ENCODE data around the gene SEC23IP. TPM values are rescaled to one million over a fixed set of nuclear protein-coding genes. Genes with fewer than 3 reads are reported as not detected.

The SEC23IP gene
- polyA plus RNA-seq = 10 to 100 TPM; 41.2 to 57.3 (median 47.2) TPM

GRCh38 chr10:119892188-119893065 is at the start of gene SEC23IP:
Gene SEC23IP, plus strand, starts transcription at chr10:119892730. Its CDS starts 53 bp downstream, at chr10:119892783.
- peaks cover 0 to 3% (median 0%) of the 10 kb centered on the region in 3 donors for H3K36me3 Mint-ChIP-seq
- peak; percentile 85 to 86 (median 86) for DNase-seq
- peaks cover 4 to 6% (median 5%) of the 10 kb centered on the region in 3 donors for H3K27me3 Mint-ChIP-seq (ENCODE audit: low read depth in 3 of 3)
- H3K27ac Mint-ChIP-seq = peak within 1 kb of the TSS; percentile 95 to 99 (median 98)
- peaks cover 52 to 54% of the 10 kb centered on the region in 2 donors for H3K4me1 Mint-ChIP-seq
- peaks cover 0 to 1% (median 0%) of the 10 kb centered on the region in 6 donors for H3K9me3 Mint-ChIP-seq
- peak within 1 kb of the TSS; percentile 97 to 100 (median 99) for H3K4me3 Mint-ChIP-seq

GRCh38 chr10:119845656-119846055 is 46.9 kb upstream of the SEC23IP start:
- Mint-ChIP-seq H3K27me3 (ENCODE audit: low read depth in 3 of 3) (no peaks in the 10 kb centered on the region), H3K27ac (peak overlapping the region in 1 of 6 donors; percentile 61), H3K4me1 (peaks cover 0 to 2% of the 10 kb centered on the region in 2 donors), H3K4me3 (no peak overlapping the region), H3K36me3 (peaks cover 20 to 72% (median 39%) of the 10 kb centered on the region in 3 donors), H3K9me3 (no peaks in the 10 kb centered on the region)
- DNase-seq = no peak

DNA sequence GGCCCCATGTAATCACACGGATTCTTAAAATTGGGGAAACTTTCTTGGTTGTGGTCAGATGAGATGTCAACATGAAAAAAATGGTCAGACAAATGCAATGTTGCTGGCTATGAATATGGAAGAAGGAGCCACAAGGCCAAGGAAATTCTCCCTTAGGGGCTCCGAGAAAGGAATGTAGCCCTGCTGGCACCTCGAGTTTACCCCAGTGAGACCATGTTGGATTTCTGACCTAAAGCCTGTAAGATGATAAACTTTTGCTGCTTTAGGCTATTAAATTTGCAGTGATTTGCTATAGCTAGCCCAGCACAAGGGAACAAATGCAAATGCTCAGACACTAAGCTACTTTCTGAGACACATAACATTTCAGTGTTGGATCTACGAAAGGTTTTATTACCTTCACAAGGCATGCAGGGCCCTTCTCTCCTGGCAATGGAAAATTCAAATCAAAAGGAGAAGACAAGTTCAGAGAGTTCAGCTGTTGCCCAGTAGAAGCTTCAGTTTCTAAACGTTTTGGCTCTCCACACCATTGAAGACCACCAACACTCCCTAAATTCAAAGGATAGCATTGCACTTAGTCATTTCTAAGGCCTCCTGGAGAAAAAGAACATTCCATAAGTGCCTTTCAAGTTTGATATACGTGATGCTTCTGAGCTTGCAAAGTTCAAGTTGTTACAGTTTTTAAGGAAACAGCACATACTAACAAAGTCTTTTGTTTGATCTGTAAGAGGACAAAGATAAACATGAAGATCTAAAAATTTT is 43.3 kb upstream of the SEC23IP start:
- Mint-ChIP-seq H3K27me3 (ENCODE audit: low read depth in 3 of 3) (no peaks in the 10 kb centered on the region), H3K27ac (peak overlapping the region in 1 of 6 donors; percentile 40), H3K36me3 (peaks cover 5 to 59% (median 38%) of the 10 kb centered on the region in 3 donors), H3K9me3 (no peaks in the 10 kb centered on the region), H3K4me1 (peaks cover 0 to 2% of the 10 kb centered on the region in 2 donors), H3K4me3 (no peak overlapping the region)
- no peak for DNase-seq

DNA sequence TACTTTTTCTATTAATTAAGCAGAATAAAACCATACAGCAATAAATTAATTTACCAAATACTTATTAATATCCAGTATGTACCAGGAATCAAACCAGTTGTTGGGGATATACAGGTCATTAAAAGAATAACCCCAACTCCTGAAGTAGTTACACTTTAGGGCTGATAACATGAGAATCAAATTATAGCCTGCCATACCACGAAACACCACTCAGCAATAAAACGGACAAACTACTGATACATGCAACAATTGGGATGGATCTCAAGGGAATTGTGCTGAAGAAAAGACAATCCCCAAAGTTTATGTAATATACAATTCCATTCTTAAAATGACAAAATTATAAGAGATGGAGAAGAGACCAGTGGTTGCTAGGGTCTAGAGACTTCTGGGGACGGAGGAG is 42.6 kb upstream of the SEC23IP start:
- peaks cover 0 to 2% of the 10 kb centered on the region in 2 donors for H3K4me1 Mint-ChIP-seq
- H3K4me3 Mint-ChIP-seq = no peak overlapping the region
- DNase-seq = no peak
- no peaks in the 10 kb centered on the region for H3K27me3 Mint-ChIP-seq (ENCODE audit: low read depth in 3 of 3)
- no peaks in the 10 kb centered on the region for H3K9me3 Mint-ChIP-seq
- peak overlapping the region in 2 of 6 donors; percentile 45 to 50 for H3K27ac Mint-ChIP-seq
- peaks cover 5 to 54% (median 32%) of the 10 kb centered on the region in 3 donors for H3K36me3 Mint-ChIP-seq

DNA sequence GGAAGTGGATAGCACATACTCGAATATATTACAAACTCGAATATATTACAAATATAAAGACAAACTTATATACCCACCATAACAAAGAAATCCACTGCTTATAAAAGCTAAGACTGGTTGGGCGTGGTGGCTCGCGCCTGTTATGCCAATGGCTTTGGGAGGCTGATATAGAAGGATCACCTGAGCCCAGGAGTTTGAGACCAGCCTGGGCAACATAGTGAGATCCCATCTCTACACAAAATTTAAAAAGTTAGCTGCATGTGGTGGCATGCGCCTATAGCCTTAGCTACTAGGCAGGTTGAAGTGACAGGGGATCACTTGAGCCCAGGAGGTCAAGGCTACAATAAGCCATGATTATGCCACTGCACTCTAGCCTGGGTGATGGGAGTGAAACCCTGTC is 40.3 kb upstream of the SEC23IP start:
- H3K27ac Mint-ChIP-seq = no peak overlapping the region
- H3K9me3 Mint-ChIP-seq = no peaks in the 10 kb centered on the region

DNA sequence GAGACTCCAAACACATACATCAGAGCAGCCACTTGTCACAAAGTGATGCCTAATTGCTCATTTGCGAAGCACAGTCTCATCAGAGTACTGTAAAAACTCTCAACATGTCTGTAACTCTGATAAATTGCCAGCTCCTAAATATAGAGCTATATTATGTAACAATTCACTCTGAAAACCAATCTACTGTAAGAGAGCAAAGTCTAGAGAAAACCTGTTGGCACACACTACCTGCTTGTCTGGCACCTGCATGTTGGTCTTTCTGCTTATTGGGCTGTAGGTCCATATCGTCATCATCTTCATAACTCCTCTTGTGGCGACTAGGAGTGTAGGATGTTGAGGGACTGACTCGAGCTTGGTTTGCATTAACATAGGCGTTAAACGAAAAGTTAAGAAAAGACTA is 39.7 kb upstream of the SEC23IP start:
- no peaks in the 10 kb centered on the region for H3K9me3 Mint-ChIP-seq
- no peak overlapping the region for H3K4me3 Mint-ChIP-seq
- H3K36me3 Mint-ChIP-seq = peaks cover 0 to 38% (median 26%) of the 10 kb centered on the region in 3 donors
- H3K27me3 Mint-ChIP-seq (ENCODE audit: low read depth in 3 of 3) = no peaks in the 10 kb centered on the region
- H3K4me1 Mint-ChIP-seq = no peaks in the 10 kb centered on the region
- peak overlapping the region in 1 of 6 donors; percentile 1 for H3K27ac Mint-ChIP-seq
- DNase-seq = no peak

More for the DNA sequence above, 40.3 kb upstream of the SEC23IP start:
- H3K4me1 Mint-ChIP-seq = no peaks in the 10 kb centered on the region
- no peak overlapping the region for H3K4me3 Mint-ChIP-seq
- no peak for DNase-seq
- peaks cover 0 to 42% (median 27%) of the 10 kb centered on the region in 3 donors for H3K36me3 Mint-ChIP-seq
- H3K27me3 Mint-ChIP-seq (ENCODE audit: low read depth in 3 of 3) = no peaks in the 10 kb centered on the region

- Mint-ChIP-seq H3K36me3 (peaks cover 0 to 34% (median 24%) of the 10 kb centered on the region in 3 donors), H3K27ac (peak overlapping the region in 2 of 6 donors; percentile 28 to 44), H3K4me3 (no peak overlapping the region), H3K27me3 (ENCODE audit: low read depth in 3 of 3) (no peaks in the 10 kb centered on the region), H3K9me3 (no peaks in the 10 kb centered on the region), H3K4me1 (no peaks in the 10 kb centered on the region)
- DNase-seq = no peak
Measured at GRCh38 chr10:119853574-119853973, 39.0 kb upstream of the SEC23IP start.

GRCh38 chr10:119858063-119858462 is 34.5 kb upstream of the SEC23IP start:
- Mint-ChIP-seq H3K4me1 (peaks cover 25 to 39% of the 10 kb centered on the region in 2 donors), H3K36me3 (peaks cover 0 to 12% (median 4%) of the 10 kb centered on the region in 3 donors), H3K9me3 (no peaks in the 10 kb centered on the region), H3K27me3 (ENCODE audit: low read depth in 3 of 3) (no peaks in the 10 kb centered on the region), H3K27ac (no peak overlapping the region), H3K4me3 (no peak overlapping the region)
- no peak for DNase-seq

DNA sequence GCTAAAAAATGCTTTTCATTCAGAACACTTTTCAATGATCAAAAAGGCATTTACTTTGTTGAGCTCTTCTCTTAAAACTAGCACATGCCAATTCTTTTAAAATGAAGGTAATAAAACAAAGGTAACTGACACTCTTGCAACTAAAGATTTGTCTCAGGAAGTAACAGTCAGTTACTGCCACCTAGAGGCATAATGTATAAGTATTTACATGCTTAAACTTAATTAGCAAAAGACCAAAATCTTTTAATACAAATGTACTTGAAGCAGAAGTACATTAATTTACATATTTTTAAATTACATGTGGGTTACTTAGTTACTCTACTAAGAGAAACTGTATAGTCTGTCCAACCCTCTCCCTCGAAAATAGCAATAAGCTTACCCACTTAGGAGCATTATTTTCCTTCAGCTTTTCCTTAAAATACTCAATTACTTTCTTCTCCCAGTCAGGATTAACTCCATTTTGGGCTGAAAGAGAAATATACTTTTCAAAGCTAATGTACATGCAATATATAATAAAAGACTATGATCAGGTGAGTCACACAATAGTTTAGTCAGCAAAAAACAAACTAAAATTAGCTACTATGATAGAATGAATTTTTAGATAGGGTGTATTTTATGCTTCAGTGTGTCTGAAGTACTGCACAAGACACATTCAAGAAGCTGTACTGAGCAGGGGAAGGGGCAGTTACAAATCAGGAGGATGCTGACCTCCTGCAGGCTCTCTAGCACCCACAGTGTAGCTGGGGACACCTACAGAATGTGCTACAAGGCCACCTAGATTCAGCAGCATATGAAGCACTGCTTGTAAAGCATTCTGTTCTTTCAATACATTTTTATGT is 32.9 kb upstream of the SEC23IP start:
- H3K27ac Mint-ChIP-seq = peak overlapping the region in 1 of 6 donors; percentile 4
- peaks cover 32 to 51% of the 10 kb centered on the region in 2 donors for H3K4me1 Mint-ChIP-seq
- no peak overlapping the region for H3K4me3 Mint-ChIP-seq
- H3K9me3 Mint-ChIP-seq = peaks cover 2 to 9% (median 6%) of the 10 kb centered on the region in 6 donors
- peaks cover 7 to 15% (median 11%) of the 10 kb centered on the region in 3 donors for H3K36me3 Mint-ChIP-seq
- DNase-seq = peak; percentile 34 to 50 (median 46)
- no peaks in the 10 kb centered on the region for H3K27me3 Mint-ChIP-seq (ENCODE audit: low read depth in 3 of 3)

DNA sequence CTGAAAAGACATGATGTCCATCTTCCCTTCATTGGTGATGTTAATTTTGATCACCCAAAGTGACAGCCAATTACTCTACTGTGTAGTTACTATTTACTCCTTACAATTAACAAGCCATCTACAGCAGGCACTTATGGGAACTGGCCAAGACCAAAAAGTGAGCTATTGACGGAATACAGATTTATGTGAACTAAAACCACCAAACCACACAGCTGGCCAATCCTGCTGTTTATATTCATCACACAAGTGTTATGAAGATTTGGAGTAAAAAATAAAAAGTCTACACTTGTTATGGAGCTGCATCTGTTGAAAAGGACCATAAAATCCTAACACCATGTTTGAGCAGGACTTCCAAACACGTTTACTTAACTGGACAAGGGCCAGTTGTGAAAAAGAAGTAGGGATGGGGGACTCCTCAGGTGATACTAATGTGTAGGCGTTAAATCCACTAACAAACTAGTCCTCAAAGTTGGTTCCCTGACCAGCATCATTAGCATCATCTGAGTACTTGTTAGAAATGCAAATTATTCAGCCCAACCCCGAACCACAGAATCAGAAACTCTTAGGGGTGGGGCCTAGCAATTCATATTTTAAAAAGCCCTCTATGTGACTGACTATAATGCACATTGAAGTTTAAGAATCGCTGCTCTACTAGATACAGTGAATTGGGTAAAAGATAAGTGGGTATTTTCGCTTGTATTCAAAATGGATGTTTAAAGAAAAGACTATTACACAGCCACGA is 31.5 kb upstream of the SEC23IP start:
- Mint-ChIP-seq H3K36me3 (peaks cover 13 to 17% (median 13%) of the 10 kb centered on the region in 3 donors), H3K4me3 (peak overlapping the region in 1 of 5 donors; percentile 2), H3K27me3 (ENCODE audit: low read depth in 3 of 3) (no peaks in the 10 kb centered on the region), H3K27ac (peak overlapping the region in 4 of 6 donors; percentile 1 to 68 (median 42)), H3K9me3 (peaks cover 2 to 10% (median 6%) of the 10 kb centered on the region in 6 donors), H3K4me1 (peaks cover 40 to 64% of the 10 kb centered on the region in 2 donors)
- no peak for DNase-seq

DNA sequence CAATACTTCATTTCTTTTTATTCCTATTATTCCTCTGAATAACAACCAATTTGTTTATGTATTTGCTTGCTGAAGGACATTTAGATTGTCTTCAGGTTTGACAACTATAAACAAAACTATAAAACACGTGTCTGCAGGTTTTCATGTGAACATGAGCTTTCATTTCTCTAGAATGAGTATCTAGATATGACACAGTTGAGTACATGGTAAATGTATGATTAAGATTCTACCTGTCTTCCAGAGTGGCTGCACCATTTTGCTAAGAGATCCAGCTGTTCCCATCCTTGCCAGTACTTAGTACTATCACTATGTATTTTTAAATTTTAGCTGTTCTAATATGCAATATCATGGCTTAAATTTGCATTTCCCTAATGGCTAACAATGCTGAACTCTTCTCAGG is 30.0 kb upstream of the SEC23IP start:
- no peak overlapping the region for H3K4me3 Mint-ChIP-seq
- peaks cover 44 to 71% of the 10 kb centered on the region in 2 donors for H3K4me1 Mint-ChIP-seq
- DNase-seq = no peak
- H3K27me3 Mint-ChIP-seq (ENCODE audit: low read depth in 3 of 3) = no peaks in the 10 kb centered on the region
- peaks cover 9 to 13% (median 13%) of the 10 kb centered on the region in 3 donors for H3K36me3 Mint-ChIP-seq
- peak overlapping the region in 2 of 6 donors; percentile 24 to 64 for H3K27ac Mint-ChIP-seq
- H3K9me3 Mint-ChIP-seq = peaks cover 2 to 10% (median 6%) of the 10 kb centered on the region in 6 donors

DNA sequence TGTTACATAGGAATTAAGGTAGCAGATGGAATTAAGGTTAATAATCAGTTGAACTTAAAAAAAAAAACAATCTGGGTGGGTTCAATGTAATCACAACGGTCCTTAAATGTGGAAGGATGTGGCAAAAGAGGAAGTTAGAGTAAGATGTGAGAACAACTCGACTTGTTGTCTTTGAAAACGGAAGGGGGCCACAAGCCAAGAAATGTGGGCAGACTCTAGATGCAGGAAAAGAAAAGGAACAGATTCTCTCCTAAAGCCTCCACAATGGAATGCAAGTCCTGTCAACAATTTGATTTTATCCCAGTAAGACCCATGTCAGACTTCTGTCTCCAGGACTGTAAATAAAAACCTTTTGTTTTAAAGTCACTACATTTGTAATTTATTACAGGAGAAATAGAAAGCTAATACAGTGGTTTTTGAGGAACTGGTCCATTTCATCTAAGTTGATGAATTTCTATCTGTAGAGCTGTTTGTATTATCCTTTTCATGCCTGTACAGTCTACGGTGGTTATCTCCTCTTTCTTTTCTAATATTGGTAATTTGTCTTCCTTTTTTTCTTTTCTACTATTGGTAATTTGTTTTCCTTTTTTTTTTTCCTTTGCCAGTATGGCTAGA is 28.5 kb upstream of the SEC23IP start:
- H3K27me3 Mint-ChIP-seq (ENCODE audit: low read depth in 3 of 3) = no peaks in the 10 kb centered on the region
- H3K27ac Mint-ChIP-seq = peak overlapping the region in 2 of 6 donors; percentile 22 to 68
- no peak for DNase-seq
- peaks cover 53 to 83% of the 10 kb centered on the region in 2 donors for H3K4me1 Mint-ChIP-seq
- peaks cover 9 to 13% (median 13%) of the 10 kb centered on the region in 3 donors for H3K36me3 Mint-ChIP-seq
- H3K9me3 Mint-ChIP-seq = peaks cover 2 to 10% (median 6%) of the 10 kb centered on the region in 6 donors
- H3K4me3 Mint-ChIP-seq = no peak overlapping the region
